Measurements from ENCODE around the gene MON1B.
"Not testable (repeated sequence)": the region's sequence is repeated elsewhere in the genome, so short reads cannot be mapped to it uniquely, and the experiment has no call there.

MON1B gene

DNA sequence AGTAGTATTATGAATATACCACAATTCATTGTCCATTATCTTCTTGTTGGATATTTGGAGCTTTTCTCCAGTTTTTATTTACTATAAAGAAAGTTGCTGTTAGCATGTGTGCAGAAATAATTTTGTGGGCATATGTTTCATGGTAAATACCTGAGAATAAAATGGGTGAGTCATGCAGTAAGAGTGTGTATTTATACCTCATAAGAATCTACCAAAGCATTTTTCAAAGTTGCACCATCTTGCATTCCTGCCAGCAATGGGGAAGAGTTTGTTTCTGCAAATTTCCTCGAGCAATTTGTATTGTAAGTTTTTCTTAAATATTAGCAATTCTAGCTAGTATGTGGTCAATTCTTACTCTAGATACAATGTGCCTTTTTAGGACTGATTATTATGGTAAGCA, 7.9 kb upstream of the MON1B start:
- no peak for TF ChIP-seq POLR2A (IDR thresholded peaks at IDR 0.05; ENCODE audit: low read depth, low read length)
- no peak for FAIRE-seq
- DNase-seq (ENCODE audit: insufficient read length, low spot score): no peak

DNA sequence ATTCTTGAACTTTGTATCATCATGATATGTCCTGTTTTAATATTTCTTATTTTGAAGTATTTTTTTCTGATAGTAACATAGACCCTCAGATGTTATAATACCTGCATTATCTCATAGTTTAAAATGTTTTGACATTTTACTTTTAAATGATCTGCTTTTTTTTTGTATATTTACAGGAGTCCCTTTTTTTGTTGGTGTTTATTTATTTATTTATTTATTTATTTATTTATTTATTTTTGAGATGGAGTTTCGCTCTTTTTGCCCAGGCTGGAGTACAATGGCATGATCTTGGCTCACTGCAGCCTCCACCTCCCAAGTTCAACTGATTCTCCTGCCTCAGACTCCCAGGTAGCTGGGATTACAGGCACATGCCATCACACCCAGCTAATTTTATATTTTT, 4.7 kb upstream of the MON1B start:
- DNase-seq (ENCODE audit: insufficient read length, low spot score); FAIRE-seq: not testable (repeated sequence)

DNA sequence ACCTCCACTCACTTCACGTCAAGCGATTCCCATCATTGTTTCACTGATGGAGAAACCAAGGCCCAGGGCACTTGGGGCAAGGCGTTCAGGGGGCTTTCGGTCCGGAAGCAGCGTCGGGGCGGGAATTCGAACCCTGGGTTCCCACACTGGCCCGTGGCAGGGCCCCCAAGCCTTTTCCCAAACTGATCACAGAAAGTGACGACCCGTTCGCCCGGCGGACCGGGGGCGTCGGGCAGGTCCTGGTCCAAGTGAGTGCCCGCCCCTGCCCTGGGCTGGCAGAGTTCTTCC, 856 bp upstream of the MON1B start:
- TF ChIP-seq POLR2A (IDR thresholded peaks at IDR 0.05; ENCODE audit: low read depth, low read length): no peak
- DNase-seq (ENCODE audit: insufficient read length, low spot score) (no peak), FAIRE-seq (no peak)

DNA sequence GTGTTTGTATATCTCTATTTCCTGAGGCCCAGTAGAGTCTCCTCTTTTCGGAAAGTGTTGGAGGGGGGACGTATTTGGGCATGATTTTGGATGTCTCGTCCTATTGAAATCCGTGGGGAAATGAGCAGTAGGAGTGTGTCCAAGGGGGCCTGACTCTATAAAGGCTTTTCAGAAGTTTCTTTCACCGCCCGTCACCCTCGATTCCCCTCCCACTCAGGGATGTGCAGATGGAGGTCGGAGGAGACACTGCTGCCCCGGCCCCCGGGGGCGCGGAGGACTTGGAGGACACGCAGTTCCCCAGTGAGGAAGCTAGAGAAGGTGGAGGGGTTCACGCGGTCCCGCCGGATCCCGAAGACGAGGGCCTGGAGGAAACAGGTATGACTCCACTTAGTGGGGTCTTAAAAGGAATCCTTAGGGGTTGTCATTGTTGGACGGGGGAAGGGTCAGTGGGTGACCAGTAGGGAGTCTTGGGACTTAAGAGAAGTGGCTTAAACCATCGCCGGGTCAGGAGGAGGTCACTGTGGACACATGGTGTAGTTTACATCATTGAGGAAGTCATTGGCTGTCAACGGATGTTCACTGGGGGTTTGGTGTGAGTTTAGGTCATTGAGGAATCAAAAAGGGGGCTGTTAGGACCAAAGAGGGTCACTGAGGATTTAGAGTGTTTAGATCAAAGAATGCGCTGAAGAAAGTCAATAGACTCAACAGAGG, 424 bp downstream of the MON1B start:
- FAIRE-seq (no peak), DNase-seq (ENCODE audit: insufficient read length, low spot score) (no peak)
- TF ChIP-seq POLR2A (IDR thresholded peaks at IDR 0.05; ENCODE audit: low read depth, low read length): no peak

DNA sequence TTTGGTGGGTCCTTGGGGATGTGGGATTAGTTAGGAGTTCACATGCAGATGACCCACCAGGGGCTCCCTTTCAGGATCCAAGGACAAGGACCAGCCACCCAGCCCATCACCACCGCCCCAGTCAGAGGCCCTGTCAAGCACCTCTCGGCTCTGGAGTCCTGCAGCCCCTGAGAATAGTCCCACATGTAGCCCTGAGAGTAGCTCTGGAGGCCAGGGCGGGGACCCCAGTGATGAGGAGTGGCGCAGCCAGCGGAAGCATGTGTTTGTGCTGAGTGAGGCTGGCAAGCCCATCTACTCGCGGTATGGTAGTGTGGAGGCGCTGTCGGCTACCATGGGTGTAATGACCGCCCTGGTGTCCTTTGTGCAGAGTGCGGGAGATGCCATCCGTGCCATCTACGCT, 2.4 kb downstream of the MON1B start:
- DNase-seq (ENCODE audit: insufficient read length, low spot score) (no peak), FAIRE-seq (no peak)
- no peak for TF ChIP-seq POLR2A (IDR thresholded peaks at IDR 0.05; ENCODE audit: low read depth, low read length)

DNA sequence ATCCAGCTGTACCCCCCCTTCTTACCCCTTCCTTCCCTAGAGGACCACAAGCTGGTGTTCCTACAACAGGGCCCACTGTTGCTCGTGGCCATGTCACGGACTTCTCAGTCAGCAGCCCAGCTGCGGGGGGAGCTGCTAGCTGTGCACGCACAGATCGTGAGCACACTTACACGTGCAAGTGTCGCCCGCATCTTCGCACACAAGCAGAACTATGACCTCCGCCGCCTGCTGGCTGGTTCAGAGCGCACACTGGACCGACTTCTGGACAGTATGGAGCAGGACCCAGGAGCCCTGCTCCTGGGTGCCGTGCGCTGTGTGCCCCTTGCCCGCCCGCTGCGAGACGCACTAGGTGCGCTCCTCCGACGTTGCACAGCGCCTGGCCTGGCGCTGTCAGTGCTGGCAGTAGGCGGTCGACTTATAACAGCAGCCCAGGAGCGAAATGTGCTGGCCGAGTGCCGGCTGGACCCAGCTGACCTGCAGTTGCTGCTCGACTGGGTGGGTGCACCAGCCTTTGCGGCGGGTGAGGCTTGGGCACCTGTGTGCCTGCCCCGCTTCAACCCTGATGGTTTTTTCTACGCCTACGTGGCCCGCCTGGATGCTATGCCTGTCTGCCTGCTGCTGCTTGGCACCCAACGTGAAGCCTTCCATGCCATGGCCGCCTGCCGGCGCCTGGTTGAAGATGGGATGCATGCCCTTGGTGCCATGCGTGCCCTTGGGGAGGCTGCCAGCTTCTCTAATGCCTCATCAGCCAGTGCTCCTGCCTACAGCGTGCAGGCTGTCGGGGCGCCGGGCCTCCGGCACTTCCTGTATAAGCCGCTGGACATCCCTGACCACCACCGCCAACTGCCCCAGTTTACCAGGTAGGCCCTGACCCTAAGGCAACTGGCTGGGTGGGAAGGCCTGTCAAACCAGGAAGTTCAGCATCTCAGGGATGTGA, 3.6 kb downstream of the MON1B start:
- DNase-seq (ENCODE audit: insufficient read length, low spot score): no peak
- no peak for TF ChIP-seq POLR2A (IDR thresholded peaks at IDR 0.05; ENCODE audit: low read depth, low read length)
- FAIRE-seq: no peak

DNA sequence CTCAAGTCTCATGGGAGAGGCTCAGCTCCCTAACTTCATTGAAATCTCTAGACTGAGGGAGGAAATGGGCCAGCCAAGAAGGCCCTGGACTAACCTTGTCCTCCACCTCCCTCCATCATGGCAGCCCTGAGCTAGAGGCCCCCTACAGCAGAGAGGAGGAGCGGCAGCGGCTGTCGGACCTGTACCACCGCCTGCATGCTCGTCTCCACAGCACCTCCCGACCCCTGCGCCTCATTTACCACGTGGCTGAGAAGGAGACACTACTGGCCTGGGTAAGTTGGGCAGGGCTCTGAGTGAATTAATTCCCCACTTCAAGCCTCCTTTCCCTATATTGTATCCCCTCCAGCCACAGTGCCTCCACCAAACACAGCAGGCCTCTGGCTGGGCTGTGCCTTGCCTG, 4.4 kb downstream of the MON1B start:
- no peak for TF ChIP-seq POLR2A (IDR thresholded peaks at IDR 0.05; ENCODE audit: low read depth, low read length)
- FAIRE-seq (no peak), DNase-seq (ENCODE audit: insufficient read length, low spot score) (no peak)

DNA sequence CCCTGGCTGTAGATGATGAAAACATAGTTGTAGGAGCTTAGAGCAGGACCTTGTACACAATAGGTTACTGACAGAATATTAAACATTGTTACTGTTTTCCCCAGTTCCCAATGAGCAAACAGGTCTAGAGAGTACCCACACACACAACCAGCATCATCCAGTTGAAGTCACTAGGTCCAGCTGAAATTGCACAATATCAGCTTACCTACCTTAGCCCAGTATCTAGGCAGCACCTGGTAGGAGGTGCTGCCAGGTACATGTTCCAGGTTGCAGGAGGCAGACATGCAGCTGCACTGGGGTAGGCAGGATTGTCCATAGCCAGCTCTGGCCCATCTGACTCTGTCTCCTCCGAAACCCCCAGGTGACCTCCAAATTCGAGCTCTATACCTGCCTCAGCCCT, 6.8 kb downstream of the MON1B start:
- DNase-seq (ENCODE audit: insufficient read length, low spot score) (no peak), FAIRE-seq (no peak)
- TF ChIP-seq POLR2A (IDR thresholded peaks at IDR 0.05; ENCODE audit: low read depth, low read length): no peak

DNA sequence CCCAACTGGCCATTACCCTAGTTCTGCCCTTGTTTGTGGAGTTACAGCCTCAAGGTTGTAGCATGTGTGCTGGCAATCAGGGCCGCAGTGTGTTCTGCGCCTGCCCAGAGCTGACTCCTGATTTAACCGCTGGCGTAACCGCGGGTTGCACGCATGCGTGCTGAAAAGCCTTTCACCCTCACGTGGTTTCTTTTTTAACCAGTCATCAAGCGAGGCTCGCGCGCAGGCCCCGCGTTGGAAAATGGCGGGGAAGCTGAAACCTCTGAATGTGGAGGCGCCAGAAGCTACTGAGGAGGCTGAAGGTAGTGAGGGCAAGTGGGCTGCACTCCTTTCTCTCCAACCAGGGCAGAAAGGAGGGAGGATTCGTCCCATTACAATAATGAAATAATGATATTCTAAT, 8.2 kb downstream of the MON1B start, which contains the start of gene SYCE1L:
TSS of gene SYCE1L (plus strand) at position 198 of the 400 bp plus-strand sequence. CDS start at position 242, 44 bp downstream.
- TF ChIP-seq POLR2A (IDR thresholded peaks at IDR 0.05; ENCODE audit: low read depth, low read length): no peak
- no peak for DNase-seq (ENCODE audit: insufficient read length, low spot score)
- no peak for FAIRE-seq

DNA sequence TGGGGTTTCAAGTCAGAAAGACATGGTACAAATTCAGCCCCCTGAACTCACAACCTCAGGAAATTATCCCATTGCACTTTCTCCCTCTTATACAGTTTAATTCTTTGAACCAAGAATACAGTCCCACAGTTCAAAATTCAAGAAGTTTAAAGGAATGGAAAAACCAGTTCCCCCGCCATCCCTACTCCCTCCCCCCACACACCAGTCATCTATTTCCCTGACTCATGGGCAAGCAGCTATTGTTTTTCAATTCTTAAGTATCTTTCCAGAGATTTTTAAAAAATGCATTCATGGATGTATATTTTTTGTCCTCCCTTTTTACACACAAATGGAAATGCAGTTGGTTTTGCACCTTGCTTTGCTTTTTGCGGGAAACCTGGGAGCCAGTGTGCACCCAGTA, 15.5 kb downstream of the MON1B start:
- no peak for FAIRE-seq
- TF ChIP-seq POLR2A (IDR thresholded peaks at IDR 0.05; ENCODE audit: low read depth, low read length): no peak

DNA sequence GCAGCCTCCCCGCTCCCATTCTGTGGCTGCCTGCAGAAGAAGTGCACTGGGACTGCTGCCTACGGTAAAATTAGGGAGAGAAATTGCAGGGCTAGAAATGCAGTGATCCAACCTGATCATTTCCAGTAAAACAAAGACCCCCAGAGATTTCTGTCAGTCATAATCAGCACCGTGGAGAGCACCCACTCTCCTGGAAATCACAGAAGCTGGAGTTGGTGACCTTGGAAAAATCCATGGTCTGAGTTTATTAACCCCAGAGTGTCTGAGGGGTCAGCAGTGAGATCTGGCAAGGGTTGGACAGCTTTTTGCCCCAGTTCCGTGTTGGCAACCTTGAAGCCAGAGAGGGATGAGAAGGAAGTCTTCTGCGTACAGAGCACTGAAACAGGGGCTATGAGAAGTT, 16.0 kb downstream of the MON1B start:
- FAIRE-seq (no peak), DNase-seq (ENCODE audit: insufficient read length, low spot score) (no peak)
- no peak for TF ChIP-seq POLR2A (IDR thresholded peaks at IDR 0.05; ENCODE audit: low read depth, low read length)

More for the DNA sequence above, 15.5 kb downstream of the MON1B start:
- DNase-seq (ENCODE audit: insufficient read length, low spot score): no peak

DNA sequence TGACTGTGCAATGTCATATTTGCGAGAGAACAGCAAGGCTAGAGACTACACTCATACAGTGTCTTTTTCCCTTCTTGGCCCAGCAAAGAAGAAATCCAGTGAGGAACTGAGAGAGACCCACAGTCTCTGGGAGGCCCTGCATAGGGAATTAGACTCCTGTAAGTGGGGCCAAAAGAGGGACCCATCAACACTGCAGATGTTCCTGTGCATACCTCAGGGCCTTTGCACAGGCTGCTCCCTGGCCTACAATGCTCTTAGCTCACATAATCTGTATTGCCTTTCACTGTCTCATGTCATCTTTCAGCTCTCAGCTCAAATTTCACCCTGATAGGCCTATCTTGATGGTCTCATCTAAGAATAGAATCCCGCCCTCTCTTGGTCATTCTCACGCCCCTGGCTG, 17.4 kb downstream of the MON1B start:
- no peak for FAIRE-seq
- TF ChIP-seq POLR2A (IDR thresholded peaks at IDR 0.05; ENCODE audit: low read depth, low read length): no peak
- DNase-seq (ENCODE audit: insufficient read length, low spot score): no peak

DNA sequence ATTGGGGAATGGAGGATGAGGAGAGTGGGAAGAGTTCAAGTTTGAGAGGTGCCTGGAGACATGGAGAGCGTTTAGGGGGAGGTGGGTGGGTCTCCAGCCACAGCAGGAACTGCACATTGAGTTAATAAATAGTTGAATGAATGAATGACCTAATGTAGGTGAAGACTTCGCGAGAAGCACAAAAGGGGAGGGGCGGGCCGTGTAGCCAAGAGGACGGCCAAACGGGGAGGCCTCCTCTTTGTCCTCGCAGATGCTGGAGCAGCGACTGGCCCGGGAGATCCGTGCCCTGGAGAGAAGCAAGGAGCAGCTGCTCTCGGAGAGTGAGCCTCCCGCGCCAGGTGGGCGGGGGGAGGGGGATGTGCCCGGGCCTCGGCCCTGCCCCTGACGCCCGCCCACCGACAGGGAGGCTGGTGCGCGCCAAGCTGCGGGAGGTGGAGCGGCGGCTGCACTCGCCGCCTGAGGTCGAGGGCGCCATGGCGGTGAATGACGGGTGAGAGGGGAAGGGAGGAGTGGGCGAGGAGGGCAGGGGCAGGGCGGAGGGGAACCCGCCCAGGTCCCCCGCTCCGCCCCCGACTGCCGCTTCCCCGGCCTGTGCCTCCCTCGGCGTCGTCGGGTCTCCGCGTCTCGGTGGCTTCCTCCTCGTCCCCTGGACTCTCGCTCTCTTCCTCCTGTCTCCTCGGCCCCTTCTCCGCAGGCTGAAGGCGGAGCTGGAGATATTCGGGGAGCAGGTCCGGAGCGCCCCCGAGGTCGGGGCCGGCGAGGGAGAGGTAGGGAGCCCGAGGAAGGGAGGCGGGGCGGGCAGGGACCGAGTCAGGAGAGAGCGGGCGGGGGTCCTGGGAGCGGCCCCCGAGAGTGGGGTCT, 21.1 kb downstream of the MON1B start:
- DNase-seq (ENCODE audit: insufficient read length, low spot score) (no peak), FAIRE-seq (no peak)
- TF ChIP-seq POLR2A (IDR thresholded peaks at IDR 0.05; ENCODE audit: low read depth, low read length): peak; percentile 64
